Stimulated activated CD8-positive, alpha-beta memory T cell treated with anti-CD3 and anti-CD28 coated beads, Interleukin-15, amount 100 ng/mL, for 4 hours (primary cell): Measurements from ENCODE around the gene UNC13A.

Experiments
- DNase-seq, 2 donors: peaks; one replicate each; pipeline ENCODE4 v3.0.0-alpha.2; 2020; ENCODE audit warnings: low read depth in 2 of 2

Gene UNC13A

GRCh38 chr19:17626456-17627015 lies 61.6 kb downstream of the UNC13A start:
- no peak for DNase-seq

GRCh38 chr19:17625980-17626379 lies 62.2 kb downstream of the UNC13A start:
- DNase-seq: no peak

- no peak for DNase-seq
These were observed 63.1 kb downstream of the UNC13A start for GRCh38 chr19:17625043-17625442.

GRCh38 chr19:17624314-17624991 lies 63.7 kb downstream of the UNC13A start:
- DNase-seq: no peak

GRCh38 chr19:17623224-17623935 lies 64.8 kb downstream of the UNC13A start:
- DNase-seq: no peak

GRCh38 chr19:17620696-17621095 lies 67.5 kb downstream of the UNC13A start:
- no peak for DNase-seq

- no peak for DNase-seq
These were observed 69.2 kb downstream of the UNC13A start for GRCh38 chr19:17618936-17619335.

GRCh38 chr19:17618281-17618903 lies 69.8 kb downstream of the UNC13A start:
- no peak for DNase-seq

GRCh38 chr19:17617807-17618192 lies 70.4 kb downstream of the UNC13A start:
- no peak for DNase-seq

GRCh38 chr19:17616961-17617806 lies 71.0 kb downstream of the UNC13A start:
- no peak for DNase-seq

- DNase-seq: no peak
These were observed 71.5 kb downstream of the UNC13A start for GRCh38 chr19:17616686-17616960.

- DNase-seq: no peak
These were observed 72.1 kb downstream of the UNC13A start for GRCh38 chr19:17615889-17616685.

- no peak for DNase-seq
These were observed 73.7 kb downstream of the UNC13A start for GRCh38 chr19:17614476-17614875.

- no peak for DNase-seq
These were observed 76.5 kb downstream of the UNC13A start for GRCh38 chr19:17611462-17612244.

GRCh38 chr19:17610384-17610783 lies 77.8 kb downstream of the UNC13A start:
- no peak for DNase-seq

- no peak for DNase-seq
These were observed 80.2 kb downstream of the UNC13A start for GRCh38 chr19:17607936-17608335.

GRCh38 chr19:17606590-17607185 lies 81.5 kb downstream of the UNC13A start:
- no peak for DNase-seq

- peak; percentile 56 to 71 for DNase-seq
These were observed 82.2 kb downstream of the UNC13A start for GRCh38 chr19:17605761-17606589.

- no peak for DNase-seq
These were observed 83.0 kb downstream of the UNC13A start for GRCh38 chr19:17605117-17605516.
